CD14-positive monocyte (primary cell): Measurements from ENCODE around the gene KCNQ1. TPM values are rescaled to one million over a fixed set of nuclear protein-coding genes. Genes with fewer than 3 reads are reported as not detected.
"Not testable (repeated sequence)": the region's sequence is repeated elsewhere in the genome, so short reads cannot be mapped to it uniquely, and the experiment has no call there.

Experiments
- DNase-seq, 3 donors: peaks; one replicate each; pipeline ENCODE4 v3.0.0-alpha.2; 2011 to 2022
- H2AFZ ChIP-seq: 2 replicates; pipeline ENCODE4 v1.6.0; 2012; ENCODE audit warnings: mild to moderate bottlenecking, low read depth, low read length, inconsistent platforms; ENCODE audit not compliant: insufficient read depth, poor library complexity, severe bottlenecking
- H3K27ac ChIP-seq, 2 donors: 1 replicate in 1 of 2; 2 replicates in 1 of 2; pipeline ENCODE4 v1.5.1; 2012 to 2013; ENCODE audit warnings: low read length in 2 of 2, control low read depth in 1 of 2, inconsistent platforms in 1 of 2, low read depth in 1 of 2, mild to moderate bottlenecking in 1 of 2
- H3K27me3 ChIP-seq, 2 donors: one replicate each; pipeline versions ENCODE4 v1.6.0 to v1.6.1; 2011 to 2013; ENCODE audit warnings: low read length in 2 of 2; ENCODE audit not compliant: control insufficient read depth in 2 of 2, insufficient read depth in 2 of 2
- H3K36me3 ChIP-seq, 2 donors: replicated peaks in 1 of 2; 1 replicate in 1 of 2; 2 replicates in 1 of 2; pipeline versions ENCODE4 v1.5.1 to v1.6.1; 2012 to 2013; ENCODE audit warnings: low read length in 2 of 2, control low read depth in 1 of 2, inconsistent platforms in 1 of 2, mild to moderate bottlenecking in 1 of 2; ENCODE audit not compliant: insufficient read depth in 2 of 2, control insufficient read depth in 1 of 2
- H3K4me1 ChIP-seq, 2 donors: 1 replicate in 1 of 2; 2 replicates in 1 of 2; pipeline versions ENCODE4 v1.5.1 to v1.6.1; 2012 to 2013; ENCODE audit warnings: low read length in 2 of 2, control low read depth in 1 of 2, inconsistent platforms in 1 of 2, mild to moderate bottlenecking in 1 of 2, moderate library complexity in 1 of 2; ENCODE audit not compliant: insufficient read depth in 2 of 2, control insufficient read depth in 1 of 2
- H3K4me2 ChIP-seq: replicated peaks from 2 replicates; pipeline ENCODE3; 2012; ENCODE audit warnings: low read length, moderate library complexity, mild to moderate bottlenecking; ENCODE audit not compliant: poor library complexity, severe bottlenecking; ENCODE audit errors: extremely low read depth
- H3K4me3 ChIP-seq, 3 experiments: fragments of 200-600 bp in 1 of 3; sonication (generic) in 1 of 3; replicated peaks in 1 of 3; 1 replicate in 2 of 3; 2 replicates in 1 of 3; pipeline ENCODE4 v1.5.1; 2011 to 2013; ENCODE audit warnings: low read length in 3 of 3, mild to moderate bottlenecking in 3 of 3, control low read depth in 2 of 3, low read depth in 2 of 3, inconsistent platforms in 1 of 3, moderate library complexity in 1 of 3
- H3K79me2 ChIP-seq: 2 replicates; pipeline ENCODE4 v1.6.0; 2012; ENCODE audit warnings: mild to moderate bottlenecking, control low read depth, inconsistent platforms, low read length, moderate library complexity; ENCODE audit not compliant: insufficient read depth
- H3K9ac ChIP-seq: 2 replicates; pipeline ENCODE4 v1.6.0; 2017; ENCODE audit warnings: low read length, mild to moderate bottlenecking; ENCODE audit not compliant: insufficient read depth, poor library complexity, severe bottlenecking
- H3K9me3 ChIP-seq, 2 donors: replicated peaks in 1 of 2; 1 replicate in 1 of 2; 2 replicates in 1 of 2; pipeline versions ENCODE4 v1.5.1 to v1.6.1; 2012 to 2013; ENCODE audit warnings: low read length in 2 of 2, control low read depth in 1 of 2; ENCODE audit not compliant: control insufficient read depth in 1 of 2, insufficient read depth in 1 of 2
- H4K20me1 ChIP-seq: 2 replicates; pipeline ENCODE4 v1.6.0; 2012; ENCODE audit warnings: mild to moderate bottlenecking, low read length, control low read depth, moderate library complexity; ENCODE audit not compliant: insufficient read depth
- H3K27ac Mint-ChIP-seq, 7 donors: one replicate each; pipeline ENCODE4 v1.8.0; 2020; ENCODE audit warnings: mild to moderate bottlenecking in 7 of 7, mixed read lengths in 7 of 7, moderate library complexity in 6 of 7, inconsistent platforms in 2 of 7
- H3K27me3 Mint-ChIP-seq, 3 donors: one replicate each; pipeline ENCODE4 v1.8.0; 2021 to 2022; ENCODE audit warnings: low read depth in 3 of 3, mild to moderate bottlenecking in 3 of 3, mixed read lengths in 3 of 3, moderate library complexity in 3 of 3, inconsistent platforms in 1 of 3
- H3K36me3 Mint-ChIP-seq, 2 donors: one replicate each; pipeline ENCODE4 v1.8.0; 2020; ENCODE audit warnings: mixed read lengths in 2 of 2, inconsistent platforms in 1 of 2, mild to moderate bottlenecking in 1 of 2
- H3K4me1 Mint-ChIP-seq: one replicate; pipeline ENCODE4 v1.8.0; 2020; ENCODE audit warnings: mild to moderate bottlenecking, mixed read lengths
- H3K4me3 Mint-ChIP-seq, 2 donors: one replicate each; pipeline ENCODE4 v1.8.0; 2020; ENCODE audit warnings: mild to moderate bottlenecking in 2 of 2, mixed read lengths in 2 of 2, moderate library complexity in 1 of 2
- H3K9me3 Mint-ChIP-seq, 7 donors: one replicate each; pipeline ENCODE4 v1.8.0; 2020 to 2022; ENCODE audit warnings: mixed read lengths in 7 of 7, mild to moderate bottlenecking in 6 of 7, moderate library complexity in 6 of 7, inconsistent platforms in 2 of 7
- WGBS: methylation state at CpG from one replicate; pipeline ENCODE4 v1.1.5; 2013; ENCODE audit warnings: missing lambda C conversion rate; ENCODE audit not compliant: insufficient coverage; 5-methylcytosine and 5-hydroxymethylcytosine counted together
- intact Hi-C, 2 donors: fragments of 100-400 bp; cut with micrococcal nuclease; formaldehyde crosslinking; loops; one replicate each; pipeline versions ENCODE4 v1.15.0 to v1.15.1; 2023
- polyA plus RNA-seq, 3 donors: library from polyadenylated mRNA; depleted of rRNA in 1 of 3; unstranded in 2 of 3; stranded (reverse) in 1 of 3; fragments of 300-500 nt in 2 of 3; fragments of >200 nt in 1 of 3; fragmentation: Illumina TruSeq in 2 of 3; gene quantifications; 1 replicate in 2 of 3; 2 replicates in 1 of 3; pipeline ENCODE4 v1.2.3, GENCODE V29; 2012 to 2021
- TF ChIP-seq, protein P1 (sequence below): fragments of 200-600 bp; IDR thresholded peaks from one replicate; pipeline ENCODE4 v1.8.0; 2022; ENCODE audit warnings: antibody characterized with exemption, mild to moderate bottlenecking

KCNQ1 gene
- polyA plus RNA-seq, 3 donors, result 14.9 to 31.8 (median 21.6) TPM

DNA sequence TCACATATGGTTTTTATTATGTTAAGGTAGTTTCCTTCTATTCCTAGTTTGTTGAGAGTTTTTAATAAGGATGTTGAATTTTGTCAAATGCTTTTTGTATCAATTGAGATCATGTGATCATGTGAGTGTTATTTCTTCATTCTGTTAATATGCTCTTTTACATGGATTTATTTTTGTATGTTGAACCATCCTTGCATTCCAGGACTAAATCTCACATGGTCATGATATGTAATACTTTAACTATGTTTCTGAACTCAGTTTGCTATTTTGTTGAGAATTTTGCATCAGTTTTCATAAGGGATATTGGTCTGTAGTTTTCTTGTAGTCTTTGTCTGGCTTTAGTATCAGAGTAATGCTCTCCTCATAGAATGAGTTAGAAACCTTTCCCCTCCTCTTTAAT is 43.2 kb downstream of the KCNQ1 start:
- H3K4me2 ChIP-seq, result no peak overlapping the region
- H3K9me3 ChIP-seq, result peaks cover 20 to 28% of the 10 kb centered on the region in 2 donors
- Mint-ChIP-seq H3K9me3 (peaks cover 27 to 45% (median 34%) of the 10 kb centered on the region in 7 donors), H3K4me3 (no peak overlapping the region), H3K27ac (no peak overlapping the region), H3K36me3 (peaks cover 47 to 50% of the 10 kb centered on the region in 2 donors), H3K27me3 (peaks cover 0 to 6% (median 2%) of the 10 kb centered on the region in 3 donors), H3K4me1 (peaks cover 19% of the 10 kb centered on the region)
- H3K27me3 ChIP-seq, result no peaks in the 10 kb centered on the region
- H4K20me1 ChIP-seq, result peaks cover 82% of the 10 kb centered on the region
- H3K79me2 ChIP-seq, result peaks cover 38% of the 10 kb centered on the region
- no peak overlapping the region for H2AFZ ChIP-seq
- no peak overlapping the region for H3K9ac ChIP-seq
- TF ChIP-seq, protein P1, sequence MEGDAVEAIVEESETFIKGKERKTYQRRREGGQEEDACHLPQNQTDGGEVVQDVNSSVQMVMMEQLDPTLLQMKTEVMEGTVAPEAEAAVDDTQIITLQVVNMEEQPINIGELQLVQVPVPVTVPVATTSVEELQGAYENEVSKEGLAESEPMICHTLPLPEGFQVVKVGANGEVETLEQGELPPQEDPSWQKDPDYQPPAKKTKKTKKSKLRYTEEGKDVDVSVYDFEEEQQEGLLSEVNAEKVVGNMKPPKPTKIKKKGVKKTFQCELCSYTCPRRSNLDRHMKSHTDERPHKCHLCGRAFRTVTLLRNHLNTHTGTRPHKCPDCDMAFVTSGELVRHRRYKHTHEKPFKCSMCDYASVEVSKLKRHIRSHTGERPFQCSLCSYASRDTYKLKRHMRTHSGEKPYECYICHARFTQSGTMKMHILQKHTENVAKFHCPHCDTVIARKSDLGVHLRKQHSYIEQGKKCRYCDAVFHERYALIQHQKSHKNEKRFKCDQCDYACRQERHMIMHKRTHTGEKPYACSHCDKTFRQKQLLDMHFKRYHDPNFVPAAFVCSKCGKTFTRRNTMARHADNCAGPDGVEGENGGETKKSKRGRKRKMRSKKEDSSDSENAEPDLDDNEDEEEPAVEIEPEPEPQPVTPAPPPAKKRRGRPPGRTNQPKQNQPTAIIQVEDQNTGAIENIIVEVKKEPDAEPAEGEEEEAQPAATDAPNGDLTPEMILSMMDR, result no peak
- no peak overlapping the region for H3K27ac ChIP-seq
- no peak for DNase-seq
- peaks cover 4% of the 10 kb centered on the region in 2 donors for H3K4me1 ChIP-seq
- H3K36me3 ChIP-seq, result peaks cover 2 to 42% of the 10 kb centered on the region in 2 donors
- no peak overlapping the region for H3K4me3 ChIP-seq
- intact Hi-C loops, result no loop called here

DNA sequence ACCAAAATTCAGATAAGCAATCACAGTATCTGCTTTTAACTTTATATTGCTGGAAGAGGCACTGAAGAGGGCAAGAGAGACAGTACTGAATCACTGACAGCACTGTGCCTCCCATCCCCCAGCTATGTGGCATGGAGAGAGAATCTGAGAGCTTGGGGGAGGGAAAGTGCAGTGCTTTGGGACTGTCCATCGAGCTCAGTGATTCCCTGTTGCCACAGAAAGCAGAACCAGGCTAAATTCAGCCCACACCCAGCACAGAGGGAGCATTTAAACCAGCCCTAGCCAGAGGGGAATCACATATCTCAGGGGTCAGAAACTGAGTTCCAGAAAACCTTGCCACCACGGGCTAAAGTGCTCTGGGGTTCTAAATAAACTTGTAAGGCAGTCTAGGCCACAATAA is 44.3 kb downstream of the KCNQ1 start:
- Histone ChIP-seq H2AFZ (no peak overlapping the region), H3K4me3 (no peak overlapping the region), H3K4me1 (no peaks in the 10 kb centered on the region), H3K4me2 (no peak overlapping the region), H3K27me3 (no peaks in the 10 kb centered on the region), H3K9me3 (peaks cover 20 to 28% of the 10 kb centered on the region in 2 donors), H4K20me1 (peaks cover 82% of the 10 kb centered on the region), H3K9ac (no peak overlapping the region), H3K36me3 (peaks cover 2 to 38% of the 10 kb centered on the region in 2 donors), H3K27ac (no peak overlapping the region), H3K79me2 (peaks cover 29% of the 10 kb centered on the region)
- peaks cover 0 to 5% (median 2%) of the 10 kb centered on the region in 3 donors for H3K27me3 Mint-ChIP-seq
- H3K4me1 Mint-ChIP-seq, result peaks cover 17% of the 10 kb centered on the region
- H3K4me3 Mint-ChIP-seq, result no peak overlapping the region
- intact Hi-C loops, result no loop called here
- TF ChIP-seq, protein P1, result no peak
- 89% methylated on average over 1 of the region's 2 CpGs for WGBS
- H3K9me3 Mint-ChIP-seq, result peaks cover 28 to 45% (median 35%) of the 10 kb centered on the region in 7 donors
- H3K36me3 Mint-ChIP-seq, result peaks cover 39 to 43% of the 10 kb centered on the region in 2 donors
- no peak for DNase-seq
- peak overlapping the region in 2 of 7 donors; percentile 31 to 34 for H3K27ac Mint-ChIP-seq

DNA sequence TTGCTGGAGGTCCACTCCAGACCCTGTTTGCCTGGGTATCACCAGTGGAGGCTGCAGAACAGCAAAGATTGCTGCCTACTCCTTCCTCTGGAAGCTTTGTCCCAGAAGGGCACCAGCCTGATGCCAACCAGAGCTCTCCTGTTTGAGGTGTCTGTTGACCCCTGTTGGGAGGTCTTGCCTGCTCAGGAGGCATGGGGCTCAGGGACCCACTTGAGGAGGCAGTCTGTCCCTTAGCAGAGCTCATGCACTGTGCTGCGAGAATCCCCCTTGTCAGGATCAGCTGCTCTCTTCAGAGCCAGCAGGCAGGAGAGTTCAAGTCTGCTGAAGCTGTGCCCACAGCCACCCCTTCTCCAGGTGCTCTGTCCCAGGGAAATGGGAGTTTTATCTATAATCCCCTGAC is 53.1 kb downstream of the KCNQ1 start:
- H3K36me3 ChIP-seq, H3K4me1 ChIP-seq, H2AFZ ChIP-seq, intact Hi-C loops, H3K79me2 ChIP-seq, H3K27ac Mint-ChIP-seq, H3K4me3 Mint-ChIP-seq, H3K27ac ChIP-seq, DNase-seq, H3K4me2 ChIP-seq, H3K9ac ChIP-seq, H3K27me3 ChIP-seq, H3K4me3 ChIP-seq: not testable (repeated sequence)
- WGBS, result 91% methylated on average over 1 of the region's 1 CpG
- H4K20me1 ChIP-seq, result peaks cover 52% of the 10 kb centered on the region
- Mint-ChIP-seq H3K27me3 (peaks cover 4 to 17% (median 6%) of the 10 kb centered on the region in 3 donors), H3K4me1 (peaks cover 12% of the 10 kb centered on the region), H3K9me3 (peaks cover 42 to 50% (median 45%) of the 10 kb centered on the region in 7 donors), H3K36me3 (peaks cover 8 to 29% of the 10 kb centered on the region in 2 donors)
- peaks cover 5 to 17% of the 10 kb centered on the region in 2 donors for H3K9me3 ChIP-seq
